Heart left ventricle (tissue), 13 donors: ENCODE results near the gene RSPH1.

Source experiments
- CTCF ChIP-seq, 12 donors: fragments of 200-600 bp; sonication (generic) in 4 of 12; IDR thresholded peaks; one replicate each; pipeline versions ENCODE4 v1.5.0 to v1.8.0; 2018 to 2022; ENCODE audit warnings: antibody characterized with exemption in 12 of 12, mild to moderate bottlenecking in 5 of 12
- POLR2A ChIP-seq, 2 donors: fragments of 450-650 bp; IDR thresholded peaks; one replicate each; pipeline ENCODE4 v1.6.1; 2017; ENCODE audit warnings: antibody characterized with exemption in 2 of 2, mild to moderate bottlenecking in 2 of 2, moderate library complexity in 2 of 2
- donor health status: ischemic (EF 13 %, LVEDD 7.1; RV severe dilation, severe dysfunction).
- donor health status: DM: no; HTN: yes; CAD: no.
- donor health status: DM: no; HTN: no; CAD: no.
- donor health status: ischemic (EF 25% LVEDD 6.9; RV normal size, moderate dysfunction).
- donor health status: ischemic (EF 25% LVEDD 5.7; RV mildly dilated, moderate dysfunction).
- donor health status: ischemic (EF 35%, LVEDD 5.7; RV mildly dilated, moderate dysfunction).
- donor health status: nonischemic (EF 11% LVEDD 7.7; RV severe dilation, severe dysfunction).
- donor health status: DM: yes; HTN: yes; CAD: no.
- donor health status: PGD.
- donor health status: ischemic (EF 29% LVEDD 5.4; RV normal size, mild dysfunction).
- donor health status: nonischemic (EF 23%, LVEDD 6.1; RV moderate dilation, normal function).

- TF ChIP-seq CTCF (IDR thresholded peaks at IDR 0.05) (no peak), POLR2A (IDR thresholded peaks at IDR 0.05) (no peak)
These were observed 46.6 kb upstream of the RSPH1 start for GRCh38 chr21:42542596-42542995.
